GM19452 (cell line): ENCODE measurements around the gene CCDC172.

Experiments
- ATAC-seq: cut with Tn5 transposase; IDR thresholded peaks from one replicate; pipeline ENCODE4 v1.9.1; 2021; ENCODE audit not compliant: unreplicated experiment

CCDC172 gene

GRCh38 chr10:116324227-116324950, at the start of gene CCDC172:
TSS of gene CCDC172 (plus strand) at chr10:116324448. CDS start at chr10:116325012, 564 bp downstream.
- ATAC-seq = no peak

GRCh38 chr10:116276981-116277380, 47.3 kb upstream of the CCDC172 start:
- ATAC-seq = no peak

GRCh38 chr10:116278846-116279245, 45.4 kb upstream of the CCDC172 start:
- no peak for ATAC-seq

GRCh38 chr10:116281775-116282174, 42.5 kb upstream of the CCDC172 start:
- no peak for ATAC-seq

GRCh38 chr10:116286626-116287200, 37.5 kb upstream of the CCDC172 start:
- no peak for ATAC-seq

- ATAC-seq = no peak
Measured at GRCh38 chr10:116287906-116288501, 36.2 kb upstream of the CCDC172 start.

GRCh38 chr10:116289652-116290051, 34.6 kb upstream of the CCDC172 start:
- ATAC-seq = no peak

GRCh38 chr10:116292493-116292892, 31.8 kb upstream of the CCDC172 start:
- ATAC-seq = no peak

- ATAC-seq = no peak
Measured at GRCh38 chr10:116296291-116296721, 27.9 kb upstream of the CCDC172 start.

GRCh38 chr10:116298586-116298985, 25.7 kb upstream of the CCDC172 start:
- no peak for ATAC-seq

- ATAC-seq = no peak
Measured at GRCh38 chr10:116300542-116300941, 23.7 kb upstream of the CCDC172 start.

- ATAC-seq = no peak
Measured at GRCh38 chr10:116304923-116305322, 19.3 kb upstream of the CCDC172 start.

- no peak for ATAC-seq
Measured at GRCh38 chr10:116306847-116307246, 17.4 kb upstream of the CCDC172 start.

- ATAC-seq = no peak
Measured at GRCh38 chr10:116307455-116307854, 16.8 kb upstream of the CCDC172 start.

GRCh38 chr10:116311016-116311415, 13.2 kb upstream of the CCDC172 start:
- ATAC-seq = no peak

- no peak for ATAC-seq
Measured at GRCh38 chr10:116311706-116312490, 12.3 kb upstream of the CCDC172 start.

GRCh38 chr10:116312548-116312947, 11.7 kb upstream of the CCDC172 start:
- no peak for ATAC-seq

GRCh38 chr10:116316503-116316902, 7.7 kb upstream of the CCDC172 start:
- ATAC-seq = no peak

GRCh38 chr10:116324951-116325635, 845 bp downstream of the CCDC172 start:
- ATAC-seq = no peak

- no peak for ATAC-seq
Measured at GRCh38 chr10:116325987-116326386, 1.7 kb downstream of the CCDC172 start.

GRCh38 chr10:116329153-116329552, 4.9 kb downstream of the CCDC172 start:
- ATAC-seq = no peak
